H9 (cell line): ENCODE results near the gene AFAP1L2. TPM values are rescaled to one million over a fixed set of nuclear protein-coding genes. Genes with fewer than 3 reads are reported as not detected.

ENCODE experiments used
- DNase-seq: peaks from one replicate; pipeline ENCODE4 v3.0.0-alpha.2; 2017
- H2AFZ ChIP-seq: one replicate; pipeline ENCODE4 v1.6.1; 2013; ENCODE audit warnings: mild to moderate bottlenecking, low read length, control low read depth, moderate library complexity
- H2AK5ac ChIP-seq: 2 replicates; pipeline ENCODE4 v1.6.1; 2013; ENCODE audit warnings: low read length, control low read depth, mixed read lengths; ENCODE audit not compliant: insufficient read length
- H2BK120ac ChIP-seq: one replicate; pipeline ENCODE4 v1.6.1; 2013; ENCODE audit warnings: low read depth, mild to moderate bottlenecking, low read length, control low read depth, inconsistent platforms; ENCODE audit not compliant: poor library complexity, severe bottlenecking
- H2BK12ac ChIP-seq: 2 replicates; pipeline ENCODE4 v1.6.1; 2013; ENCODE audit warnings: low read length, control low read depth, mixed read lengths, low read depth; ENCODE audit not compliant: insufficient read length
- H2BK15ac ChIP-seq: 2 replicates; pipeline ENCODE4 v1.6.1; 2013; ENCODE audit warnings: low read depth, low read length, control low read depth
- H2BK20ac ChIP-seq: one replicate; pipeline ENCODE4 v1.6.1; 2013; ENCODE audit warnings: low read depth, mild to moderate bottlenecking, low read length, control low read depth, inconsistent platforms; ENCODE audit not compliant: poor library complexity, severe bottlenecking
- H2BK5ac ChIP-seq: 2 replicates; pipeline ENCODE4 v1.6.1; 2013; ENCODE audit warnings: low read length, control low read depth, mixed read lengths; ENCODE audit not compliant: insufficient read length
- H3K14ac ChIP-seq: 2 replicates; pipeline ENCODE4 v1.6.1; 2013; ENCODE audit warnings: low read length, control low read depth; ENCODE audit not compliant: insufficient read depth
- H3K18ac ChIP-seq: 2 replicates; pipeline ENCODE4 v1.6.1; 2013; ENCODE audit warnings: low read depth, mild to moderate bottlenecking, mixed read lengths, low read length, control low read depth; ENCODE audit not compliant: insufficient read length
- H3K23ac ChIP-seq: 2 replicates; pipeline ENCODE4 v1.6.1; 2013; ENCODE audit warnings: low read length, control low read depth, mixed read lengths, low read depth; ENCODE audit not compliant: insufficient read length
- H3K23me2 ChIP-seq: 2 replicates; pipeline ENCODE4 v1.6.1; 2013; ENCODE audit warnings: low read depth, mild to moderate bottlenecking, mixed read lengths, low read length, control low read depth; ENCODE audit not compliant: insufficient read length, poor library complexity, severe bottlenecking
- H3K27ac ChIP-seq: 2 replicates; pipeline ENCODE4 v1.5.1; 2013; ENCODE audit warnings: low read length, control low read depth, mixed read lengths, low read depth; ENCODE audit not compliant: insufficient read length
- H3K27me3 ChIP-seq: 2 replicates; pipeline ENCODE4 v1.6.1; 2013; ENCODE audit warnings: low read length, control low read depth, inconsistent platforms; ENCODE audit not compliant: insufficient read depth
- H3K4ac ChIP-seq: 2 replicates; pipeline ENCODE4 v1.6.1; 2013; ENCODE audit warnings: low read depth, mild to moderate bottlenecking, control low read depth, inconsistent platforms, low read length, moderate library complexity
- H3K4me1 ChIP-seq: 2 replicates; pipeline ENCODE4 v1.6.1; 2013; ENCODE audit warnings: low read length, control low read depth, inconsistent platforms; ENCODE audit not compliant: insufficient read depth
- H3K4me2 ChIP-seq: 2 replicates; pipeline ENCODE4 v1.6.1; 2013; ENCODE audit warnings: low read length, control low read depth, mixed read lengths; ENCODE audit not compliant: insufficient read length, insufficient read depth
- H3K56ac ChIP-seq: 2 replicates; pipeline ENCODE4 v1.6.1; 2013; ENCODE audit warnings: low read depth, mild to moderate bottlenecking, mixed read lengths, low read length, control low read depth; ENCODE audit not compliant: insufficient read length
- H3K79me1 ChIP-seq: 2 replicates; pipeline ENCODE4 v1.6.1; 2013; ENCODE audit warnings: low read depth, mild to moderate bottlenecking, moderate library complexity, low read length, control low read depth, inconsistent platforms; ENCODE audit not compliant: insufficient read depth, poor library complexity, severe bottlenecking
- H3K79me2 ChIP-seq: 2 replicates; pipeline ENCODE4 v1.6.1; 2013; ENCODE audit warnings: low read length, control low read depth, inconsistent platforms; ENCODE audit not compliant: insufficient read depth
- H3K9ac ChIP-seq: 2 replicates; pipeline ENCODE4 v1.6.1; 2013; ENCODE audit warnings: low read length, control low read depth, mixed read lengths; ENCODE audit not compliant: insufficient read length; ENCODE audit errors: extremely low read depth
- H3K9me3 ChIP-seq: one replicate; pipeline ENCODE4 v1.6.1; 2013; ENCODE audit warnings: low read depth, low read length, inconsistent platforms; ENCODE audit not compliant: control insufficient read depth
- H3T11ph ChIP-seq: one replicate; pipeline ENCODE4 v1.6.1; 2013; ENCODE audit warnings: mild to moderate bottlenecking, low read length, control low read depth, inconsistent platforms
- H4K20me1 ChIP-seq: one replicate; pipeline ENCODE4 v1.6.1; 2013; ENCODE audit not compliant: control insufficient read depth, insufficient read length, insufficient read depth
- H4K5ac ChIP-seq: 2 replicates; pipeline ENCODE4 v1.6.1; 2013; ENCODE audit warnings: low read depth, mild to moderate bottlenecking, mixed read lengths, low read length, control low read depth; ENCODE audit not compliant: insufficient read length
- H4K8ac ChIP-seq: replicated peaks from 2 replicates; pipeline ENCODE4 v1.6.1; 2013; ENCODE audit warnings: low read length, control low read depth, mixed read lengths, low read depth; ENCODE audit not compliant: insufficient read length
- H4K91ac ChIP-seq: 2 replicates; pipeline ENCODE4 v1.6.1; 2013; ENCODE audit warnings: low read depth, mild to moderate bottlenecking, moderate library complexity, mixed read lengths, low read length, control low read depth; ENCODE audit not compliant: insufficient read length
- H3K27ac Mint-ChIP-seq, 3 experiments: 2 replicates in 2 of 3; 3 replicates in 1 of 3; pipeline ENCODE4 v1.8.0; 2020 to 2021; ENCODE audit warnings: mixed read lengths in 3 of 3, mild to moderate bottlenecking in 1 of 3, moderate library complexity in 1 of 3
- H3K27me3 Mint-ChIP-seq: 2 replicates; pipeline ENCODE4 v1.8.0; 2021; ENCODE audit warnings: low read depth, mild to moderate bottlenecking, moderate library complexity, mixed read lengths
- H3K36me3 Mint-ChIP-seq, 3 experiments: 2 replicates in 2 of 3; 3 replicates in 1 of 3; pipeline ENCODE4 v1.8.0; 2020 to 2021; ENCODE audit warnings: low read depth in 3 of 3, mixed read lengths in 3 of 3; ENCODE audit not compliant: insufficient read depth in 1 of 3
- H3K4me1 Mint-ChIP-seq, 2 experiments: 2 replicates each; pipeline ENCODE4 v1.8.0; 2020; ENCODE audit warnings: mixed read lengths in 2 of 2
- H3K4me3 Mint-ChIP-seq, 2 experiments: 2 replicates in 1 of 2; 3 replicates in 1 of 2; pipeline ENCODE4 v1.8.0; 2020 to 2021; ENCODE audit warnings: mild to moderate bottlenecking in 2 of 2, mixed read lengths in 2 of 2, moderate library complexity in 1 of 2
- H3K9me3 Mint-ChIP-seq, 2 experiments: 2 replicates in 1 of 2; 3 replicates in 1 of 2; pipeline ENCODE4 v1.8.0; 2020; ENCODE audit warnings: mild to moderate bottlenecking in 2 of 2, mixed read lengths in 2 of 2, moderate library complexity in 1 of 2
- CTCF ChIP-seq: fragments of 200-600 bp; sonication (generic); conservative IDR thresholded peaks from 3 replicates; pipeline ENCODE4 v1.8.0; 2021; ENCODE audit warnings: antibody characterized with exemption, mild to moderate bottlenecking
- WGBS: extraction: QIAGEN DNeasy Blood & Tissue Kit; methylation state at CpG from one replicate; pipeline ENCODE4 v1.1.7; 2013; ENCODE audit warnings: missing lambda C conversion rate, low lambda C conversion rate, mixed read lengths; ENCODE audit not compliant: insufficient read length; ENCODE audit errors: extremely low coverage; 5-methylcytosine and 5-hydroxymethylcytosine counted together
- total RNA-seq: library from RNA; stranded (reverse); gene quantifications from 2 replicates; pipeline ENCODE4 v1.2.1, GENCODE V29; 2021

AFAP1L2 gene
- total RNA-seq, 1 experiment from 2014 or later: 0.77 TPM

GRCh38 chr10:114300036-114300645 lies 104.2 kb downstream of the AFAP1L2 start:
- no peak overlapping the region for H2AK5ac ChIP-seq
- peaks cover 7% of the 10 kb centered on the region for H3K9me3 ChIP-seq
- no peak overlapping the region for H3K23ac ChIP-seq
- no peak overlapping the region for H3K4ac ChIP-seq
- no peak overlapping the region for H3K56ac ChIP-seq
- no peak overlapping the region for H3K4me2 ChIP-seq
- Mint-ChIP-seq H3K4me3 (no peak overlapping the region), H3K36me3 (peaks cover 13 to 22% (median 14%) of the 10 kb centered on the region in 3 experiments; a peak in 6 of 7 replicates), H3K9me3 (peaks cover 10 to 11% of the 10 kb centered on the region in 2 experiments; a peak in 4 of 5 replicates), H3K27ac (no peak overlapping the region), H3K4me1 (peaks cover 8% of the 10 kb centered on the region in 2 experiments), H3K27me3 (no peaks in the 10 kb centered on the region; the same call in 1 of the 2 replicates)
- H3K18ac ChIP-seq: no peak overlapping the region
- H2BK120ac ChIP-seq: no peak overlapping the region
- H3K14ac ChIP-seq: no peak overlapping the region
- no peaks in the 10 kb centered on the region for H3K27me3 ChIP-seq
- H3K27ac ChIP-seq: no peak overlapping the region
- no CpG with 5 or more reads among the region's 16 CpGs for WGBS
- no peaks in the 10 kb centered on the region for H4K20me1 ChIP-seq
- H2BK12ac ChIP-seq: no peak overlapping the region
- no peak overlapping the region for H4K91ac ChIP-seq
- no peak overlapping the region for H2BK5ac ChIP-seq
- no peak overlapping the region for H4K5ac ChIP-seq
- H3K79me1 ChIP-seq: no peaks in the 10 kb centered on the region
- peaks cover 5% of the 10 kb centered on the region for H3K23me2 ChIP-seq
- no peak overlapping the region for H3T11ph ChIP-seq
- H2BK20ac ChIP-seq: no peak overlapping the region
- DNase-seq: no peak
- H2AFZ ChIP-seq: no peak overlapping the region
- no peaks in the 10 kb centered on the region for H3K79me2 ChIP-seq
- H4K8ac ChIP-seq: no peak overlapping the region
- TF ChIP-seq CTCF: no peak
- no peak overlapping the region for H3K9ac ChIP-seq
- H3K4me1 ChIP-seq: no peaks in the 10 kb centered on the region
- H2BK15ac ChIP-seq: no peak overlapping the region
